Keratinocyte (primary cell): Measurements from ENCODE around the gene PRM2.

Source experiments
- EZH2 ChIP-seq: IDR thresholded peaks from one replicate; pipeline ENCODE4 v1.6.1; 2012; ENCODE audit warnings: inconsistent platforms, mild to moderate bottlenecking, low read length, moderate library complexity
- TF ChIP-seq, protein P1 (sequence below), 3 experiments: IDR thresholded peaks in 1 of 3; conservative IDR thresholded peaks in 1 of 3; optimal IDR thresholded peaks in 1 of 3; 2 replicates in 2 of 3; 3 replicates in 1 of 3; pipeline versions ENCODE3 to v1.5.1; 2011; ENCODE audit warnings: low read length in 3 of 3, mild to moderate bottlenecking in 3 of 3, moderate library complexity in 2 of 3, control low read depth in 1 of 3, inconsistent platforms in 1 of 3; ENCODE audit not compliant: insufficient read depth in 2 of 3; ENCODE audit errors: extremely low read depth in 1 of 3

GRCh38 chr16:11291091-11291703 is 14.9 kb upstream of the PRM2 start:
- TF ChIP-seq, protein P1, sequence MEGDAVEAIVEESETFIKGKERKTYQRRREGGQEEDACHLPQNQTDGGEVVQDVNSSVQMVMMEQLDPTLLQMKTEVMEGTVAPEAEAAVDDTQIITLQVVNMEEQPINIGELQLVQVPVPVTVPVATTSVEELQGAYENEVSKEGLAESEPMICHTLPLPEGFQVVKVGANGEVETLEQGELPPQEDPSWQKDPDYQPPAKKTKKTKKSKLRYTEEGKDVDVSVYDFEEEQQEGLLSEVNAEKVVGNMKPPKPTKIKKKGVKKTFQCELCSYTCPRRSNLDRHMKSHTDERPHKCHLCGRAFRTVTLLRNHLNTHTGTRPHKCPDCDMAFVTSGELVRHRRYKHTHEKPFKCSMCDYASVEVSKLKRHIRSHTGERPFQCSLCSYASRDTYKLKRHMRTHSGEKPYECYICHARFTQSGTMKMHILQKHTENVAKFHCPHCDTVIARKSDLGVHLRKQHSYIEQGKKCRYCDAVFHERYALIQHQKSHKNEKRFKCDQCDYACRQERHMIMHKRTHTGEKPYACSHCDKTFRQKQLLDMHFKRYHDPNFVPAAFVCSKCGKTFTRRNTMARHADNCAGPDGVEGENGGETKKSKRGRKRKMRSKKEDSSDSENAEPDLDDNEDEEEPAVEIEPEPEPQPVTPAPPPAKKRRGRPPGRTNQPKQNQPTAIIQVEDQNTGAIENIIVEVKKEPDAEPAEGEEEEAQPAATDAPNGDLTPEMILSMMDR (optimal IDR thresholded peaks at IDR 0.05 in 1 of 3, IDR thresholded peaks at IDR 0.05 in 1 of 3, conservative IDR thresholded peaks at IDR 0.05 in 1 of 3; ENCODE audit: extremely low read depth in 1 of 3, insufficient read depth in 2 of 3, low read length in 3 of 3), result no peak
- TF ChIP-seq EZH2, result no peak
